ENCODE data around the gene MYO7A.

The MYO7A gene

GRCh38 chr11:77092382-77092781, 35.7 kb upstream of the MYO7A start:
- H3K27ac ChIP-seq = no peak overlapping the region
- no peak for TF ChIP-seq CTCF (IDR thresholded peaks at IDR 0.05)
- H3K9ac ChIP-seq = no peak overlapping the region
- no peaks in the 10 kb centered on the region for H3K27me3 ChIP-seq (ENCODE audit: control insufficient read depth, insufficient read depth, low read length)
- H3K9me3 ChIP-seq (ENCODE audit: control insufficient read depth, low read length) = no peaks in the 10 kb centered on the region
- no peaks in the 10 kb centered on the region for H3K36me3 ChIP-seq (ENCODE audit: control insufficient read depth, insufficient read depth, low read length)
- H3K79me2 ChIP-seq = no peaks in the 10 kb centered on the region
- no peak overlapping the region for H3K4me2 ChIP-seq (ENCODE audit: low read length)
- no peak overlapping the region for H3K4me3 ChIP-seq (ENCODE audit: low read depth, low read length)
- H3K4me1 ChIP-seq = no peaks in the 10 kb centered on the region
- H2AFZ ChIP-seq = no peak overlapping the region

DNA sequence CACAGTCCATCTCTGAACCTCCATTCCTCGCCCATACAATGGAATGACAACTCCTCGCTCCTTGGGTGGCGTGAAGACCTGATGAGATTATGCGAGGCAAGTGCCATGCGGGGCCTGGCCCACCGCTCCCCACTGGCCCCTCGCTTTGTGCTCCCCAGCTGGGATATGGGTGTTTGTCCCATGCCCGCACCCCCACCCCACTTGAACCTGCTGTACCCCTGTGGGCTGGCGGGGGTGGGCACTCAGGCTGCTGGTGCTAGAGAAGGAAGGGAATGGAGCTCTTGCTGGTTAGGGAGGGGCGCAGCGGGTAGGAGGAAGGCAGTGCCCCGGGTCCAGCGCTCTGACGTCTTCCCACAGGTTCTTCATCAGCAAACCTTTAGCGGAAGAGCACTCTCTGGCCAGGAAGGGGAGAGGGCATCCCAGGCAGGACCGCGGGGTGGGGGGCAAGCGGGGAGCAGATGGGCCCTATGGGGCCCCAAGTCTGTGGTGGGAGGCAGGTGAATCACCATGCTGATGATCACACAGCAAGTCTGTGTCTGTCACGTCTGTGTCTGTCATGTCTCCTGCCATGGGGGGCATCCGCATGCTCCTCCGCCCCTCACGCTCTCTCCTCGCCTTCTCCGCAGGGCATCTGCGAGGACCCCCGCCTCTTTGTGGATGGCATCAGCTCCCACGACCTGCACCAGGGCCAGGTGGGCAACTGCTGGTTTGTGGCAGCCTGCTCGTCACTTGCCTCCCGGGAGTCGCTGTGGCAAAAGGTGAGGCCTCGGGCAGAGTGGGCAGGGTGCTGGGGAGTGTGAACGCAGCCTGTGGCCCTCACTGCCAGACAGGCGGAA, 34.8 kb upstream of the MYO7A start:
- Histone ChIP-seq H3K9ac (no peak overlapping the region), H3K27me3 (ENCODE audit: control insufficient read depth, insufficient read depth, low read length) (no peaks in the 10 kb centered on the region), H2AFZ (no peak overlapping the region), H3K4me2 (ENCODE audit: low read length) (no peak overlapping the region), H3K9me3 (ENCODE audit: control insufficient read depth, low read length) (no peaks in the 10 kb centered on the region), H3K79me2 (no peaks in the 10 kb centered on the region), H3K4me1 (no peaks in the 10 kb centered on the region), H3K4me3 (ENCODE audit: low read depth, low read length) (no peak overlapping the region), H3K36me3 (ENCODE audit: control insufficient read depth, insufficient read depth, low read length) (no peaks in the 10 kb centered on the region), H3K27ac (no peak overlapping the region)
- no peak for TF ChIP-seq CTCF (IDR thresholded peaks at IDR 0.05)

DNA sequence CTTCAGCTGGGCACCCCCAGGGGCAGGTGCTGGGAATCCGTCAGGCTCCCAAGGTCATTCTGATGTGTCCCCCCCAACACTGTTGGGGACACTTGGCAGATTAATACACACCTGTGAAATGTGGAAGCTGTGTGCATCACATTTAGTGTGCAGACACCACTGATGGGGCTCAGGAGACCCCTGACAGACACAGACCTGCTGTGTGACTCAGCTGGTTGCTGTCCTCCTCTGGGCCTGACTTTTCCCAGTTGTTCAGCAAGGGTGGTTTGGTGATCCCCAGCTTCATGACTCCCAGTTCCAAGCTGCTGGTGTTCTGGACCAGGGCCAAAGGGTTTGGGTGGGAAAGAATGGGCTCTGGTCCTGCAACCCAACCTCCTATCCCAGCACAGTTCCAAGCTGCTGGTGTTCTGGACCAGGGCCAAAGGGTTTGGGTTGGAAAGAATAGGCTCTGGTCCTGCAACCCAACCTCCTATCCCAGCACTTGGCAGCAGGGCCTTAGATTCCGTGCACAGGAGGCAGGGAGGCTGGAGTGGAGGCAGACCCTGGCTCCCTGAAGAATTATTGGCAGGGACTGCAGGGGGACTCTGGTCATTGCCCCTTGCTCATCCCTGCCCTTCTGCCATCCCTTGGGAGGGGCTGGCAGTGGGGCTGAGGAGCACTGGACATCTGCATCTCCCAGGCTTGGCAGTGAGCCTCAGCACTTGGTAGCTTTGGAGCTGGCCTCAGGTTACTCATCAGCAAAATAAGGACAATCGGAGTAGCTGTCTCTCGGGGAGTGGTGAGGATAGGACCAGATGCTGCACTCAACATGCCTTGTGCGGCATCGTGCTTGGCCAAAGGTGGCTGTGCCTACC, 33.8 kb upstream of the MYO7A start:
- Histone ChIP-seq H3K4me3 (ENCODE audit: low read depth, low read length) (no peak overlapping the region), H3K4me2 (ENCODE audit: low read length) (no peak overlapping the region), H3K4me1 (no peaks in the 10 kb centered on the region), H3K27me3 (ENCODE audit: control insufficient read depth, insufficient read depth, low read length) (no peaks in the 10 kb centered on the region), H3K36me3 (ENCODE audit: control insufficient read depth, insufficient read depth, low read length) (no peaks in the 10 kb centered on the region), H3K9me3 (ENCODE audit: control insufficient read depth, low read length) (no peaks in the 10 kb centered on the region), H3K79me2 (no peaks in the 10 kb centered on the region), H2AFZ (no peak overlapping the region), H3K9ac (no peak overlapping the region), H3K27ac (no peak overlapping the region)
- no peak for TF ChIP-seq CTCF (IDR thresholded peaks at IDR 0.05)

DNA sequence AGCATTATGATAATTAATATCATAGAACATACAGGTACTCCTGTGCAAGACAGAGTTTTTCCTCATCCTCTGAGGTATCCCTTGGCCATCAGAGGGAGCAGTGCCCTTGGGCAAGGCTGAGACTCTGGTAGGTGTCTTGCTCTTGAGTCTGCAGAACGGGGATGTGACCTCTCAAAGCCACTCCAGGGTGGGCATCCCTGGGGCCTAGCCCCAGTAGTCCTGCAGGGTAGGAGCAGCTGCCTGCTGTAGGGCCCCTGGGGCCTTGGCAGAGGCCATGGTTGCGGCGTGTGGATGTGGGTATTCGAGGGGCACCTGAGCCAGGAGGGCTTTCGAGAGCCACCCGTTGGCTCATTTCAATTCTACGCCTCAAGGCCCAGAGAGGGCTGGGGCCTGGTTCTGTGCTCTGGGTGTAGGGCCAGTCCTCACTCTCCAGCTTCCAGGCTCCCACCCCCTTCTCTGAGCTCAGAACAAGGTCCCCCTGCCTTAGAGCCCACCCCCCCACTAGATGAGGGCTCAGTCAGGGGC, 33.1 kb upstream of the MYO7A start:
- Histone ChIP-seq H3K27me3 (ENCODE audit: control insufficient read depth, insufficient read depth, low read length) (no peaks in the 10 kb centered on the region), H3K27ac (no peak overlapping the region), H3K9ac (no peak overlapping the region), H3K4me1 (no peaks in the 10 kb centered on the region), H3K9me3 (ENCODE audit: control insufficient read depth, low read length) (no peaks in the 10 kb centered on the region), H3K4me3 (ENCODE audit: low read depth, low read length) (no peak overlapping the region), H3K79me2 (no peaks in the 10 kb centered on the region), H2AFZ (no peak overlapping the region), H3K4me2 (ENCODE audit: low read length) (no peak overlapping the region), H3K36me3 (ENCODE audit: control insufficient read depth, insufficient read depth, low read length) (no peaks in the 10 kb centered on the region)
- TF ChIP-seq CTCF (IDR thresholded peaks at IDR 0.05) = no peak

Measured in parathyroid adenoma (tissue), 2 donors.